IgD-negative memory B cell (primary cell): Measurements from ENCODE around the gene ISG20. TPM values are rescaled to one million over a fixed set of nuclear protein-coding genes. Genes with fewer than 3 reads are reported as not detected.
A peak's percentile ranks its signal among the peaks of the same experiment; 100 is the strongest.
"Not testable (repeated sequence)": the region's sequence is repeated elsewhere in the genome, so short reads cannot be mapped to it uniquely, and the experiment has no call there.

Source experiments
- H3K27ac Mint-ChIP-seq, 3 donors: one replicate each; pipeline ENCODE4 v1.8.0; 2020 to 2022; ENCODE audit warnings: mild to moderate bottlenecking in 3 of 3, mixed read lengths in 3 of 3, moderate library complexity in 1 of 3
- H3K27me3 Mint-ChIP-seq: one replicate; pipeline ENCODE4 v1.8.0; 2021; ENCODE audit warnings: mixed read lengths
- H3K36me3 Mint-ChIP-seq: one replicate; pipeline ENCODE4 v1.8.0; 2020; ENCODE audit warnings: mild to moderate bottlenecking, mixed read lengths
- H3K4me1 Mint-ChIP-seq, 3 donors: one replicate each; pipeline ENCODE4 v1.8.0; 2020 to 2022; ENCODE audit warnings: mixed read lengths in 3 of 3, mild to moderate bottlenecking in 1 of 3
- H3K4me3 Mint-ChIP-seq, 4 donors: one replicate each; pipeline ENCODE4 v1.8.0; 2020 to 2022; ENCODE audit warnings: mild to moderate bottlenecking in 4 of 4, mixed read lengths in 4 of 4, moderate library complexity in 3 of 4
- H3K9me3 Mint-ChIP-seq, 3 donors: one replicate each; pipeline ENCODE4 v1.8.0; 2020 to 2021; ENCODE audit warnings: mixed read lengths in 3 of 3, mild to moderate bottlenecking in 1 of 3
- polyA plus RNA-seq: library from polyadenylated mRNA; unstranded; fragments of 300-500 nt; fragmentation: Illumina TruSeq; gene quantifications from one replicate; pipeline ENCODE4 v1.2.3, GENCODE V29; 2021

Gene ISG20
- polyA plus RNA-seq, 1 donor from 2014 or later: 760 TPM

DNA sequence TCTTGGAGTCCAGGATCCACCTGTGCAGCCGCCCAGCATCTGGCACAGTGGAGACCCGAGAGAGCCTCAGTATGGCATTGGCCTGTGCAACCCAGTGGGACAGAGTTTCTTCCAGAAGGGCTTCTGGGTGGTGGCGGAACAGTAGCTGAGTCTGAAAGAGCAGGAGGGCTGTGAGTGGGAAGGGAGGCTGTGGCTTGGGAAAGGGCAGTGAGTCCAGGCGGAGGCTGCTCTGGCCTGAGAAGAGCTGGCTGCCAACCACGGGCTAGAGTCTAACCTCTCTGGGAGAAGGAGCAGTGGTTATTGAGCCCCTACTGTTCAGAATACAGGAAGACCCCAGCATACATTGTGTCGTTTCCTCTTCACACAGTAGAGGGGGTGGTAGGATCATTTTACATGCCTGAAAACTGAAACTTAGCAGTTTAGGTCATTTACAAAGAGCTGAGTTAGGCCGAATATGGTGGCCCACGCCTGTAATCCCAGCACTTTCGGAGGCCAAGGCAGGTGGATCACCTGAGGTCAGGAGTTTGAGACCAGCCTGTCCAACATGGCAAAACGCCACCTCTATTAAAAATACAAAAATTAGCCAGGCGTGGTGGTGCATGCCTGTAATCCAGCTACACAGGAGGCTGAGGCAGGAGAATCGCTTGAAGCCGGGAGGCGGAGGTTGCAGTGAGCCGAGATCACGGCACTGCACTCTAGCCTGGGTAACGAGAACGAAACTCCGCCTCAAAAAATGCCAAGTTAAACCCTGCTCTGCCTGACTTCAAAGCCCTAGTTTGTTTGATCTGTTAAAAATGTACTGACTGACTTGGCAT lies 14.5 kb upstream of the ISG20 start:
- peaks cover 27 to 52% (median 45%) of the 10 kb centered on the region in 3 donors for H3K4me1 Mint-ChIP-seq
- peak overlapping the region; percentile 48 to 92 (median 81) for H3K4me3 Mint-ChIP-seq
- no peaks in the 10 kb centered on the region for H3K9me3 Mint-ChIP-seq
- peaks cover 2% of the 10 kb centered on the region for H3K27me3 Mint-ChIP-seq
- peak overlapping the region; percentile 58 to 96 (median 83) for H3K27ac Mint-ChIP-seq
- H3K36me3 Mint-ChIP-seq: peaks cover 7% of the 10 kb centered on the region

DNA sequence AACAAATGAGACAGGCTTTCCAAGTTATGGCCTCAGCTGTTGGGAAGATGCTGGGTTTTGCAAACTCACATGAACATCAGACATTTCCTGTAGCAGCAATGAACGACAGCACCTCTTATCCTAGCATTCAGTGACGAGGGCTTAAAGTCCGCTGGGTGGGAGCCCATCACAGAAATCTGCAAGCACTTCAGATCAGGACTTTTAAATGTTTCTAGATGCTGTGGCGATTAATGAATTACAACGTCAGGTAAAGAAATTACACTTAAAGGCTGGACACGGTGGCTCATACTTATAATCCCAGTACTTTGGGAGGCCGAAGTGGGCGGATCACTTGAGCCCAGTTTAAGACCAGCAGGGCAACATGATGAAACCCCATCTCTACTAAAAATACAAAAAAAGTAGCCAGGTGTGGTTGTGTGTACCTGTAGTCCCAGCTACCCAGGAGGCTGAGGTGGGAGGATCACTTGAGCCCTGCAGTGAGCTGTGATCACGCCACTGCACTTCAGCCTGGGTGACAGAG lies 13.8 kb upstream of the ISG20 start:
- Mint-ChIP-seq H3K4me3 (peak overlapping the region in 2 of 4 donors; percentile 48 to 92), H3K4me1 (peaks cover 31 to 58% (median 51%) of the 10 kb centered on the region in 3 donors), H3K9me3 (peaks cover 0 to 2% (median 0%) of the 10 kb centered on the region in 3 donors), H3K36me3 (peaks cover 7% of the 10 kb centered on the region), H3K27me3 (peaks cover 2% of the 10 kb centered on the region), H3K27ac (peak overlapping the region in 2 of 3 donors; percentile 83 to 96)

DNA sequence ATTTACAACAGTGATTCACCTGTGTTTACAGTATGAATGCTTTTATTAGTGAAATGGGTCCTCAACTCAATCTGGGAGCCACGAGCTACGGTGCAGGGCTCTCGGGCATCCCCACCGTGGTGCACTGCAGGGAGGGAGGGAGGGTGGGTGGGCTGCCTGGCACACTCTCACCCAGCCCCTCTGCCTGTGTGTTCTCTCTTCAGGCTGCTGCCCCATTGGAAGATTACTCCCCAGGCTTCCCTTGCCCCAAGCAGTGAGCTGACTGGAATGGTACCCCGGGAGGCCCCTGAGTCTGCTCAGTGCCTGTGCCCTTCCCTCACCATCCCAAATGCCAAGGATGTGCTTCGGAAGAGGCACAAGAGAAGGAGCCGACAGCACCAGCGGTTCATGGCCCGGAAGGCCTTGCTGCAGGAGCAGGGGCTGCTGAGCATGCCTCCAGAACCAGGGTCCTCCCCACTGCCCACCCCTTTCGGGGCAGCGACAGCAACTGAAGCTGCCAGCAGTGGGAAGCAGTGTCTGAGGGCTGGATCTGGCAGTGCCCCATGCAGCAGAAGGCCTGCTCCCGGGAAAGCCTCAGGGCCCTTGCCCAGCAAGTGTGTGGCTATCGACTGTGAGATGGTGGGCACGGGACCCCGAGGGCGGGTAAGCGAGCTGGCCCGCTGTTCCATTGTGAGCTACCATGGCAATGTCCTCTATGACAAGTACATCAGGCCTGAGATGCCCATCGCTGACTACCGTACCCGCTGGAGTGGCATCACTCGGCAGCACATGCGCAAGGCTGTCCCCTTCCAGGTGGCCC lies 12.7 kb upstream of the ISG20 start:
- Mint-ChIP-seq H3K36me3 (peaks cover 7% of the 10 kb centered on the region), H3K27ac (peak overlapping the region in 2 of 3 donors; percentile 80 to 95), H3K4me3 (peak overlapping the region in 1 of 4 donors; percentile 27), H3K9me3 (peaks cover 0 to 2% (median 0%) of the 10 kb centered on the region in 3 donors), H3K27me3 (peaks cover 2% of the 10 kb centered on the region), H3K4me1 (peaks cover 38 to 59% (median 54%) of the 10 kb centered on the region in 3 donors)

DNA sequence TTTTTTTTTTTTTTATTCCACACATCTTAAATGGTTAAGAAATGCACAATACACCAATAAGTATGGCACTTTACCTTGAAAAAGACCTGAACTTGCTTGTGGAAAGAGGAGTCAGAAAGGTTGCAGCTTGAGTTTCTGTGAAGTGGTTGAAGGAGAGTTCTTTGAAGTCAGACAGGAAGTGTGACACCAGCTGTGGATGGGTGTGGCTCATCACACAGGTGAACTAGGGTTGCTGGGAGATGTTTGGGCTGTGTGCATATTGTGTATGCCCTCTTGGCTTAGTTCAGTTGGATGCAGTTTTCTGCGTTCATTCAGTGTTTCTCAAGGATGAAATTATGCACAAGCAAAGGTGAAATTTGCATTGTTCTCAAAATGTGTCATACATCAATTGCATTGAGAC lies 11.4 kb upstream of the ISG20 start:
- H3K4me1 Mint-ChIP-seq: peaks cover 34 to 58% (median 48%) of the 10 kb centered on the region in 3 donors
- H3K4me3 Mint-ChIP-seq: peak overlapping the region; percentile 54 to 79 (median 56)
- peaks cover 0 to 2% (median 0%) of the 10 kb centered on the region in 3 donors for H3K9me3 Mint-ChIP-seq
- H3K36me3 Mint-ChIP-seq: peaks cover 7% of the 10 kb centered on the region
- H3K27ac Mint-ChIP-seq: peak overlapping the region; percentile 68 to 95 (median 71)
- peaks cover 2% of the 10 kb centered on the region for H3K27me3 Mint-ChIP-seq

DNA sequence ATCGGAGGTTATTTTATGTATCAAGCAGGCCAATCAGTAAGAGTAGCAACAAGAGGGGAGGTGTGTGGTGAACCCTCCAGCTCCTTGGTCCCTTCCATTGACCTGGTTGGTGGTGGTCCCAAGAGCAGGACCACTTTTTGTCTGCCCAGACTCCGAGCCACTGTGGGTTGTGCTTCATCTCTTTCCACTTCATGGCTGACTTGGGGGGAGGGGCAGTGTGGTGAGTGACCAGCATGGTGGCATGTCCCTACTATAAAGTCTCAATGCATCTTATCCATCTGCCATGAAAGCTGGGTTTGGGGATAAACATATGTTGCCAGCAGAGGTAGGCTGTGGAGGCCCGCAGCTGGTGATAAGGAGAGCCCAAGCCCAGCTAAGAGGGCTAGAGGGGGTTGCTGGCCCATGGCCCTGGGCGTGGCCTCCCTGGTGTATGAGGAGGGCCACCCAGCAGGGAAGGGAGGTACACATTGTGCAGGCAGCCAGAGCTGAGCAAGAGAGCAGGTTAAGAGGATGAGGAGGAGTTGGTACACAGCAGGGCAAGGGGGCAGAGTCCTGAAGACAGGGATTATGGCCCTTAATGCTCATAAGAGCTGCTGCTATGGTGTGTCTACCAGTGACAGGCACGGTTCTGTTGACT lies 10.7 kb upstream of the ISG20 start:
- peaks cover 34 to 56% (median 47%) of the 10 kb centered on the region in 3 donors for H3K4me1 Mint-ChIP-seq
- peaks cover 0 to 2% (median 0%) of the 10 kb centered on the region in 3 donors for H3K9me3 Mint-ChIP-seq
- H3K27ac Mint-ChIP-seq: peak overlapping the region; percentile 68 to 95 (median 71)
- peaks cover 7% of the 10 kb centered on the region for H3K36me3 Mint-ChIP-seq
- H3K27me3 Mint-ChIP-seq: peaks cover 2% of the 10 kb centered on the region
- H3K4me3 Mint-ChIP-seq: peak overlapping the region; percentile 54 to 90 (median 56)

DNA sequence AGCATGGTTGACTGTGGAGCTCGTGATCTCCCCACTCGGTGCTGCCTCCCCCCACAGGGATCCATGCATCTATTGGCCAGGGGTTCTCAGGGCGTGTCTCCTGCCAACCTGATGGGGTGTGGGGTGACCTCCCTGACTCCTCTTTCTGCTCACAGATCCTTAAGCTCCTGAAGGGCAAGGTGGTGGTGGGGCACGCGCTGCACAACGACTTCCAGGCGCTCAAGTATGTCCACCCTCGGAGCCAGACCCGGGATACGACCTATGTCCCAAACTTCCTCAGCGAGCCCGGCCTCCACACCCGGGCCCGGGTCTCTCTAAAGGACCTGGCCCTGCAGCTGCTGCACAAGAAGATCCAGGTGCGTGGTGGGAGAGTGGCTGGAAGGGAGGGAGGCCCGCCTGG lies 9.7 kb upstream of the ISG20 start:
- peak overlapping the region in 1 of 3 donors; percentile 78 for H3K27ac Mint-ChIP-seq
- peaks cover 7% of the 10 kb centered on the region for H3K36me3 Mint-ChIP-seq
- H3K9me3 Mint-ChIP-seq: peaks cover 0 to 2% (median 0%) of the 10 kb centered on the region in 3 donors
- H3K4me1 Mint-ChIP-seq: peaks cover 36 to 49% (median 42%) of the 10 kb centered on the region in 3 donors
- H3K4me3 Mint-ChIP-seq: peak overlapping the region in 1 of 4 donors; percentile 66
- peaks cover 2% of the 10 kb centered on the region for H3K27me3 Mint-ChIP-seq

DNA sequence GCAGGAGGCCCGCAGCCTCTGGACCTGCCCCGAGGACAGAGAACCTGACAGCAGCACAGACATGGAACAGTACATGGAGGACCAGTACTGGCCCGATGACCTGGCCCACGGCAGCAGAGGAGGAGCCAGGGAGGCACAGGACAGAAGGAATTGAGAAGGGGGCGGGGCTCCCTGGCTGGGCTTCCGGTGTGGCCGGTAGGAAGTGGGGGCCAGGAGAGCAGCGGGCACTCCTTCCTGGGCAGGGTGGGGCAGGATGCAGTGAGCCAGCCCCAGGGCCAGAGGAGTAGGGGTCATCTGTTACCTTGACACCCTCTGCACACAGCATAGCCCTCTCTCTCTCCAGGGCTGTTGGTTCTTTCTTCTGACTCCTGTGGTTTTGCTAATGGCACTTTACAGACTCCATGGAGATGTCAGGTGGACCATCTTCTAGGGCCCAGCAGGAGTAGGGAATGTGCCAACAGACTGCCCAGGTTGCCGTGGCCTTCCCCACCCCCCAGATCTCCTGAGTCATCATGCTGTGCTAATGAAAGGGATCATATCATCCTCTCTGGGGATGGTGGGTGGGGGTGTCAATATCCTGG lies 8.6 kb upstream of the ISG20 start:
- peaks cover 32 to 49% (median 43%) of the 10 kb centered on the region in 3 donors for H3K4me1 Mint-ChIP-seq

DNA sequence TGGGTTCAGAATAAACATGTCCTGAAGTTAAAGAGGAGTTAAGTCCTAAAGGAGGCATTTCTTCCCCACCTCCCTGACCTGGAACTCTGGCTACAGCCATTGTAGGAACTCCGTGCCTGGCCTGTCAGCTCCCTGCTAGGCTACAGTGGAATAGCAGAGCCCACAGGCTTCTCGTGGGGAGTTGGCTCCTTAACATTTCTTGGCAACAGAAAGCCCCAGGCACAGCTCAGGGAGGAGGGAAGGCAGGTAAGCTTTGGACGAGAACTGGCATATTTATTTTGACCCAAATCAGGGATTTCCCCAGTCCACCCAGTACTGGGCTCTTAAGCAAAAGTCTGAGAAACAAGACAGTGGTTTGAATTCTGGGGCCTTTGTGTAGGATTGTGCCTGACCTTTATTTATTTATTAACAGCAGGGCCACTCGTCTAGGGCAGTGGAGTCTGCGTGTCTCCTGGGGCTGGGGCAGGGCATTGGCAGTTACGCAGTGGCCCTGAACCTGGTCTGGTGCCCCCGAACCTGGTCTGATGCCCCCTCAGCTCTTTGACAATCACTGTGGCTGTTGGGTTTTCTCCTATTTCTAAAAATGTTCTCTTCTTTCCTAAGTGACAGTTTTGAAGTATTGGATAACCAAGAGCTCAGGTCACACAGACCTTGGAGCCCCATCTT lies 7.9 kb upstream of the ISG20 start:
- peaks cover 2% of the 10 kb centered on the region for H3K27me3 Mint-ChIP-seq
- peak overlapping the region in 2 of 4 donors; percentile 71 to 88 for H3K4me3 Mint-ChIP-seq
- H3K9me3 Mint-ChIP-seq: peaks cover 0 to 2% (median 0%) of the 10 kb centered on the region in 3 donors
- H3K27ac Mint-ChIP-seq: peak overlapping the region; percentile 46 to 78 (median 69)
- peaks cover 6% of the 10 kb centered on the region for H3K36me3 Mint-ChIP-seq
- H3K4me1 Mint-ChIP-seq: peaks cover 37 to 52% (median 46%) of the 10 kb centered on the region in 3 donors

More for the DNA sequence above, 8.6 kb upstream of the ISG20 start:
- peak overlapping the region; percentile 53 to 88 (median 78) for H3K27ac Mint-ChIP-seq
- peaks cover 0 to 2% (median 0%) of the 10 kb centered on the region in 3 donors for H3K9me3 Mint-ChIP-seq
- peak overlapping the region in 3 of 4 donors; percentile 54 to 88 (median 71) for H3K4me3 Mint-ChIP-seq
- H3K36me3 Mint-ChIP-seq: peaks cover 6% of the 10 kb centered on the region
- H3K27me3 Mint-ChIP-seq: peaks cover 2% of the 10 kb centered on the region

DNA sequence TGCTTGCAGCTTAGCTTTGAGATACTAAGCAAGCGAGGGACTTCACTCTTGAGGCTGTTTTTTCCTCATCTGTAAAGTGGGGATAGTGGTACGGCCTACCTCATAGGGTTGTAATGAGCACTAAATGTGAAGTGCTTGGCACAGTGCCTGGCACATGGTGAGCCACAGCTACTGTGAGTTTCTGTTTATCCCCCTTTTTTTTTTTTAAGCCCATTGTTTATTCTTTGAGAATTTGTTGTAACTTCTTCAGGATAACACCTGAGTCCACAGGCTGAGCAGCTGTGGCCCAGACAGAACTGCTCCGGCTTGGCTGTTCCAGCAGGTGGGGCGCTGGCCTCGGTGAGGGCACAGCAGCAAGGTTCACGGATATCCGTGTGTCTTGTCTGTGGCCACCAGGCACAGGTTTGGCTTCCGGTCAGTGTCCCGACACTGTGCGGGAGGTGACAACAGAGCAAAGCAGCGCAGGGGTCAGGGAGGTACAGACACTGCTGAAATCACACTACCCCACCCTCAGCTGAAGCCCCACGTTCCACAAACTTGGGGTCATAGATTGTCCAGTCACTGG lies 7.3 kb upstream of the ISG20 start:
- H3K9me3 Mint-ChIP-seq: peaks cover 0 to 2% (median 0%) of the 10 kb centered on the region in 3 donors
- peak overlapping the region; percentile 52 to 81 (median 69) for H3K27ac Mint-ChIP-seq
- H3K27me3 Mint-ChIP-seq: peaks cover 2% of the 10 kb centered on the region
- no peak overlapping the region for H3K4me3 Mint-ChIP-seq
- peaks cover 38 to 57% (median 50%) of the 10 kb centered on the region in 3 donors for H3K4me1 Mint-ChIP-seq
- H3K36me3 Mint-ChIP-seq: peaks cover 6% of the 10 kb centered on the region

DNA sequence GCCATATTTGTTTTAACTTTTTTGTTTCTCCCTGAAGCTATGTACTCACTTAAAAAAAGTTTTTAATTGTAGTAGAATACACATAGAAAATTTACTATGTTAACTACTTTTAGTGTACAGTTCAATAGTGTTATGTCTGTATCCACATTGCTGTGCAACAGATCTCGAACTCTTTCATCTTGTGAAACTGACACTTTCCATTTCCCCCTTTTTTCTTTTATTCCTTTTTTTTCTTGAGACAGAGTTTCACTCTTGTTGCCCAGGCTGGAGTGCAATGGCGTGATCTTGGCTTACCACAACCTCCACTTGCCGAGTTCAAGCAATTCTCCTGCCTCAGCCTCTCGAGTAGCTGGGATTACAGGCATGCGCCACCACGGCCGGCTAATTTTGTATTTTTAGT lies 6.0 kb upstream of the ISG20 start:
- not testable (repeated sequence) for H3K9me3 Mint-ChIP-seq, H3K27me3 Mint-ChIP-seq, H3K36me3 Mint-ChIP-seq
- Mint-ChIP-seq H3K4me3 (peak overlapping the region in 2 of 4 donors; percentile 46 to 65), H3K27ac (peak overlapping the region; percentile 43 to 78 (median 53)), H3K4me1 (peaks cover 43 to 60% (median 52%) of the 10 kb centered on the region in 3 donors)

DNA sequence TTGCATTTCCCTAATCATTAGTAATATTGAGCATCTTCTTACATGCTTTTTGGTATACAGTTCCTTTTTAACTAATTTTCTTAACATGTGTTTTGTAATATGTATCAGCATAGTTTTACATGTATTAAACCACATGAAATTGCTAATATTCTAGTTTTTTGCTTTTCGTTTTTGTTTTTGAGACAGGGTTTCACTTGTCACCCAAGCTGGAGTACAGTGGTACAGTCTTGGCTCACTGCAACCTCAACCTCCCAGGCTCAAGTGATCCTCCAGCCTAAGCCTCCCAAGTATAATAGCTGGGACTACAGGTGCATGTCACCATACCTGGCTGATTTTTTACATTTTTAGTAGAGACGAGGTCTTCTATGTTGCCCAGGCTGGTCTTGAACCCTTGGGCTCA lies 4.4 kb upstream of the ISG20 start:
- H3K4me1 Mint-ChIP-seq: peaks cover 47 to 62% (median 55%) of the 10 kb centered on the region in 3 donors
- H3K36me3 Mint-ChIP-seq: peaks cover 7% of the 10 kb centered on the region
- peaks cover 0 to 1% (median 0%) of the 10 kb centered on the region in 3 donors for H3K9me3 Mint-ChIP-seq
- peaks cover 3% of the 10 kb centered on the region for H3K27me3 Mint-ChIP-seq
- H3K4me3 Mint-ChIP-seq: peak overlapping the region in 2 of 4 donors; percentile 47 to 71
- H3K27ac Mint-ChIP-seq: peak overlapping the region; percentile 84 to 100 (median 89)

DNA sequence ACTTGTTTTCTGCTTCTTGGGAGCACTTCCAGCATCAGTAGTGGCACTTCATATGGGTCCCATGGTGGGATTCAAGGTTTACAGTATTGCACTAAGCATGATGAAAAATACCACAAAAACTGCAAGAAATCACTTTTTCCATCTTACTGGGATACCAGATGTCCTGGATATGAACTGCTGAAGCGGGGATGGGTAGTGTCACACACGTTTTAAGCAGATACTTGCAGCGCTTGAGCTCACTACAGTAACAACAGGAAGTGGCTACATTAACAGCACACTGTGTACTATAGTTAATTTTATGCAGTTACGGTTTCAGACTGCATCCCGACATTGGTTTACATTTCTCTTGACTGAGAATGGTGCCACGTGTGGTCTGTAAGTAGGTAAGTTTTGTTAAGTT lies 3.5 kb upstream of the ISG20 start:
- Mint-ChIP-seq H3K36me3 (peaks cover 8% of the 10 kb centered on the region), H3K4me1 (peaks cover 47 to 60% (median 55%) of the 10 kb centered on the region in 3 donors), H3K27me3 (peaks cover 3% of the 10 kb centered on the region), H3K9me3 (no peaks in the 10 kb centered on the region), H3K27ac (peak overlapping the region; percentile 84 to 100 (median 99)), H3K4me3 (peak overlapping the region; percentile 77 to 94 (median 86))

DNA sequence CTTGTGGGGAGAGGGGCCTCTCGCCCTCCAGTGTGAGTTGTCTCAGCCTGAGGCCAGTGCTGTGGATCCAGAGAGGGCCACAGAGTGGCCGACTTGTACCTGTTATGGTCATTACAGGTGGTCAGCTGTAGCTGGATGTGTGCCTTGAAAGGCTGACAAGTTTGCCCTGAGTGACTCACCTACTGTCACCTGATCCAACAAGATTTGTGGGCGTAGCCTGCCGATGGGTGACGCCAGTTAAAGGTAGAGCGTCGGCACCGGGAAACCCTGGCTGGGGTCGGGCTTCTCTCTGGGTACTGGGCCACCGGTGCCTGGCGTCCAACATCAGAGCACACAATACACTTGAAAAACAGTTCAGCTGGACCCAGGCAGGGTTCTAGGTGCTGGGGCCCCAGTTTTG lies 2.8 kb upstream of the ISG20 start:
- Mint-ChIP-seq H3K4me1 (peaks cover 45 to 60% (median 54%) of the 10 kb centered on the region in 3 donors), H3K27me3 (peaks cover 3% of the 10 kb centered on the region), H3K9me3 (no peaks in the 10 kb centered on the region), H3K4me3 (peak overlapping the region; percentile 77 to 94 (median 86)), H3K27ac (peak overlapping the region; percentile 84 to 100 (median 99)), H3K36me3 (peaks cover 10% of the 10 kb centered on the region)
